GM12874 (cell line): ENCODE data around the gene NSMCE4A.

Source experiments
- TF ChIP-seq, protein P1 (sequence below): IDR thresholded peaks from 2 replicates; pipeline ENCODE4 v1.5.1; 2011; ENCODE audit warnings: low read depth, mild to moderate bottlenecking, control low read depth, low read length, moderate library complexity; ENCODE audit not compliant: insufficient read depth

The NSMCE4A gene

DNA sequence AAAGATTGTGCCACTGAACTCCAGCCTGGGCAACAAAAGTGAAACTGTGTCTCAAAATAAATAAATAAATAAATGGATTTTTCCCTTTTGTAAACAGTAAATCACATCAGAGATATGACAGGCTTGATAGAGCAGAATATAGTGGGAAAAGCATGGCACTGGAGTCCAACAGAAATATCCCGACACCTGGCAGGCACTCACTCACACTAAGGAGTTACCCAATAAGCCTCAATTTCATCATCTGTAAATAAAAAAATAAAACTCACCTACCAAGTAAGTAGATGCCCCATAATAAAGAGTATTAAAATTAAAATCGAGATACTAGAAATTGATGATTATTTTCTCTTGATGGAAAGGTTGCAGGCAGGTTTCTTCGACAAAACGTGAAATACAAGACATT lies 48.9 kb downstream of the NSMCE4A start:
- TF ChIP-seq, protein P1, sequence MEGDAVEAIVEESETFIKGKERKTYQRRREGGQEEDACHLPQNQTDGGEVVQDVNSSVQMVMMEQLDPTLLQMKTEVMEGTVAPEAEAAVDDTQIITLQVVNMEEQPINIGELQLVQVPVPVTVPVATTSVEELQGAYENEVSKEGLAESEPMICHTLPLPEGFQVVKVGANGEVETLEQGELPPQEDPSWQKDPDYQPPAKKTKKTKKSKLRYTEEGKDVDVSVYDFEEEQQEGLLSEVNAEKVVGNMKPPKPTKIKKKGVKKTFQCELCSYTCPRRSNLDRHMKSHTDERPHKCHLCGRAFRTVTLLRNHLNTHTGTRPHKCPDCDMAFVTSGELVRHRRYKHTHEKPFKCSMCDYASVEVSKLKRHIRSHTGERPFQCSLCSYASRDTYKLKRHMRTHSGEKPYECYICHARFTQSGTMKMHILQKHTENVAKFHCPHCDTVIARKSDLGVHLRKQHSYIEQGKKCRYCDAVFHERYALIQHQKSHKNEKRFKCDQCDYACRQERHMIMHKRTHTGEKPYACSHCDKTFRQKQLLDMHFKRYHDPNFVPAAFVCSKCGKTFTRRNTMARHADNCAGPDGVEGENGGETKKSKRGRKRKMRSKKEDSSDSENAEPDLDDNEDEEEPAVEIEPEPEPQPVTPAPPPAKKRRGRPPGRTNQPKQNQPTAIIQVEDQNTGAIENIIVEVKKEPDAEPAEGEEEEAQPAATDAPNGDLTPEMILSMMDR: no peak

DNA sequence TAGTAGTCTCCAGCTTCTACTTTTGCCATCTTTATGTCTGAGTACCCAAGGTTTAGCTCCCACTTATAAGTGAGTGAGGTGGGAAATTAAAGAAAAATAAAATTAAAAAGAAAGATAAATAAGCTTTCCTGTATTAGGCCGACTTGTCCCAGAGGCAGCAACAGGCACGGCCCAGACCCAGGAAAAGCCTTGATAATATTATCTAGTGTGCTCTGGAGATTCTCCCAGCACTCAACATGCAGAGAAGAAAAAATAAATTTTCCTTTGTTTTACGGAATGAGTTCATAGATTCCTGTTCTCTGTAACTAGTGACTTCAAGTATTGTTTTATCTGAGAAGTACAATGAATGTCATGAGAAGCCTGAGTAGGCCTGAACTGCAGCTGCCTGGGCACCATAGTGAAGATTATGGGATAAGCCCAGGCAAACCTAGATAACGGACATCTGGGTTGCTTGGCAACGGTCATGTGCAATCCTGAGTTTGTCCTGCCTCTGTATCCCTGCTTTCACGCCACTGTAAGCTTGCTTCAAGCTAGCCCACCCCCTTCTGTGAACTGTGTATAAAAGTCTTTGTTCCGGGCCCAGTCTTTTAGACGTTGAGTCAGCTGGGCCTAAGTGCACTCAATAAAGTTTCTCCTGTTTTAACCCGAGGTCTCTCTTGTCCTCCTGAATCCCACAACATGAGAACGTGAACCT lies 53.6 kb downstream of the NSMCE4A start:
- TF ChIP-seq, protein P1: no peak

DNA sequence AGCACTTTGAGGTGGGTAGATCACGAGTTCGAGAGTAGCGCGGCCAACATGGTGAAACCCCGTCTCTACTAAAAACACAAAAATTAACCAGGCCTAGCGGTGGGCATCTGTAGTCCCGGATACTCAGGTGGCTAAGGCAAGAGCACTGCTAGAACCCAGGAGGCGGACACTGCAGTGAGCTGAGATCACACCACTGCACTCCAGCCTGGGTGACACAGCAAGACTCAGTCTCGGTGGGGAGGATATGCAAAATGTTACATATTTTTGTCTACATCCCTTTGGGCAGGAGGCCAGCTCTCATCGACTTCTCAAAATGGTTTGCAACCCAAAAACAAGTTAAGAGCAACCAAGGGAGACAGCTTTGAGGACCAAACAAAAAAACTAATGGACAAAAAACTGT lies 55.4 kb downstream of the NSMCE4A start:
- TF ChIP-seq, protein P1: no peak

DNA sequence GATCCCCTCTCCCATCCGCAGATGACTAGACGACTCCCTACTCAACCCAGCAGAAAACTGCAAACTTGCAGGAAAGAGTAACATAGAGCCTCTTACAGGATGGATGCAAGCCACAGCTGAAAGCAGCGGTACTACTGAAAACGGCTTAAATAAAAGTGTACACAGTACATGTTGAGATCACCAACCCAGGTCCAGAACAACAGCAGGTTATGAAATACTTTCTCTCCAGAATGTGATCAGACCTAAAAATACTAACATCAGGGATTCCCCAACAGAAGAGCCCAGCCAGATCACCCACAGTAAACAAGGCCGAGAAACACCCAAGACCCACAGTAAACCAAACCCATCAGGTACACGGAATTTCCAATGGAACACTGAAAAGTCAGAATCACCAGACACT lies 60.4 kb downstream of the NSMCE4A start:
- TF ChIP-seq, protein P1: no peak

DNA sequence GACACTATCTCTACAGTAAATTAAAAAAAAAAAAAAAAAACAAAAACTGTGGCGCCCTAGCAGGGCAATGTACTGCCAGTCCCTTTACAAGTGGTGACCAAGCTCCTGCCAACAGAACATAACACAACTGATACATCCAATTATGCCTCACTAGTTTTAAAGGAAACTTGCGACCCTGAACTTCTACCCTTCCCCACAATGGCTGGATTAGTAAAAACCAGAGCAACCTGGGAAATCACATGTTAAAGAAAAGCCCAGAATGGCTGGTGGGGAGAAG lies 63.7 kb downstream of the NSMCE4A start:
- TF ChIP-seq, protein P1: no peak

DNA sequence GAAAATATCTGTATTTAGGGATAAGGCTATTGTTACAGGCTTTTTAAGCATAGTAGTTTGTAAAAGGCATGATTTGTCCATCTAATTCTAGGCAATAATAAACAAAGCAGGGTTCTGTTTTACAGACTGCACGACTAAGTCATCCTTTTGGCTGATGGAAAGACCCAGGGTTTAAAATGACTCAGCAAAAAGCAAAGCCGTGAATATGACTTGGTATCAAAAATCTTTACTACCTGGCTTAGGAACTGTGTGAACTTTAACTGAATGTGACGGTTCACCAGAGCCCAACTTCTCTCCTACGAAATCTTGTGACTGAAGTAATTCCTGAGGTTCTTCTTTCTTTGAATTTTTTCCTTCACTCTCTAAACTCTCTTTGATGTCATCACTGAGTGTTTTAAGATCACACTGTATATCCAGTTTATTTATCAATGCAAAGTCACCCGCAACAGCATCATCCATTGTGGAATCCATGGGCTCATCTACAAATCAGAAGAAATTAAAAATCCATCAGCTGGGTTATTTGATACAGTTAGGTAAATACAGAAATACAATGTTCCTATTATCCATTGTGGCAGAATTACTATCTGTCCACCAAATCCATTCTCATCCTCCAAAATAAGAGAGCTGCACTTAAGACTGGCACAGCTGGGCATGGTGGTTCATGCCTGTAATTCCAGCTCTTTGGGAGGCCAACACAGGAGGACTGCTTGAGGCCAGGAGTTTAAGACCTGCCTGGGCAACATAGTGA lies 64.2 kb downstream of the NSMCE4A start:
- TF ChIP-seq, protein P1: no peak
